ENCODE measurements around the gene THBD.

THBD gene

GRCh38 chr20:23010096-23010495, 39.4 kb downstream of the THBD start:
- no peak for TF ChIP-seq CREB1 (IDR thresholded peaks at IDR 0.05; ENCODE audit: low read depth)
- no peak for TF ChIP-seq MAX (IDR thresholded peaks at IDR 0.05)
- no peak for TF ChIP-seq TEAD4 (IDR thresholded peaks at IDR 0.05)
- no peak for TF ChIP-seq RAD21 (IDR thresholded peaks at IDR 0.05; ENCODE audit: low read depth)
- TF ChIP-seq EGR1 (IDR thresholded peaks at IDR 0.05): no peak
- no peak for TF ChIP-seq TCF12 (IDR thresholded peaks at IDR 0.05; ENCODE audit: low read depth)
- no peak for TF ChIP-seq FOXM1 (IDR thresholded peaks at IDR 0.05; ENCODE audit: borderline replicate concordance, low read depth)
- no peak for TF ChIP-seq ZBTB7A (IDR thresholded peaks at IDR 0.05; ENCODE audit: low read depth)
- no peak for TF ChIP-seq NFIC (IDR thresholded peaks at IDR 0.05)
- TF ChIP-seq USF1 (IDR thresholded peaks at IDR 0.05): no peak
- TF ChIP-seq TAF1 (IDR thresholded peaks at IDR 0.05; ENCODE audit: low read depth): no peak
- TF ChIP-seq REST (IDR thresholded peaks at IDR 0.05; ENCODE audit: low read depth): no peak
- no peak for TF ChIP-seq EP300 (IDR thresholded peaks at IDR 0.05; ENCODE audit: borderline replicate concordance)
- TF ChIP-seq CEBPB (IDR thresholded peaks at IDR 0.05): no peak
- TF ChIP-seq YY1 (IDR thresholded peaks at IDR 0.05; ENCODE audit: low read depth): no peak

GRCh38 chr20:23009636-23010035, 39.8 kb downstream of the THBD start:
- TF ChIP-seq CREB1 (IDR thresholded peaks at IDR 0.05; ENCODE audit: low read depth) (no peak), EP300 (IDR thresholded peaks at IDR 0.05; ENCODE audit: borderline replicate concordance) (no peak), TAF1 (IDR thresholded peaks at IDR 0.05; ENCODE audit: low read depth) (no peak), TCF12 (IDR thresholded peaks at IDR 0.05; ENCODE audit: low read depth) (no peak), NFIC (IDR thresholded peaks at IDR 0.05) (no peak), RAD21 (IDR thresholded peaks at IDR 0.05; ENCODE audit: low read depth) (no peak), USF1 (IDR thresholded peaks at IDR 0.05) (no peak), TEAD4 (IDR thresholded peaks at IDR 0.05) (no peak)

GRCh38 chr20:23008667-23009066, 40.8 kb downstream of the THBD start:
- TF ChIP-seq USF1 (IDR thresholded peaks at IDR 0.05): no peak
- no peak for TF ChIP-seq RAD21 (IDR thresholded peaks at IDR 0.05; ENCODE audit: low read depth)
- no peak for TF ChIP-seq NFIC (IDR thresholded peaks at IDR 0.05)
- TF ChIP-seq MAX (IDR thresholded peaks at IDR 0.05): no peak
- no peak for TF ChIP-seq REST (IDR thresholded peaks at IDR 0.05; ENCODE audit: low read depth)
- no peak for TF ChIP-seq TEAD4 (IDR thresholded peaks at IDR 0.05)
- TF ChIP-seq TAF1 (IDR thresholded peaks at IDR 0.05; ENCODE audit: low read depth): no peak
- no peak for TF ChIP-seq EGR1 (IDR thresholded peaks at IDR 0.05)
- no peak for TF ChIP-seq TCF12 (IDR thresholded peaks at IDR 0.05; ENCODE audit: low read depth)

- TF ChIP-seq TAF1 (IDR thresholded peaks at IDR 0.05; ENCODE audit: low read depth) (no peak), YY1 (IDR thresholded peaks at IDR 0.05; ENCODE audit: low read depth) (no peak), TCF12 (IDR thresholded peaks at IDR 0.05; ENCODE audit: low read depth) (no peak), EP300 (IDR thresholded peaks at IDR 0.05; ENCODE audit: borderline replicate concordance) (no peak), MAX (IDR thresholded peaks at IDR 0.05) (no peak), EGR1 (IDR thresholded peaks at IDR 0.05) (no peak), USF1 (IDR thresholded peaks at IDR 0.05) (no peak), FOXM1 (IDR thresholded peaks at IDR 0.05; ENCODE audit: borderline replicate concordance, low read depth) (no peak), TEAD4 (IDR thresholded peaks at IDR 0.05) (no peak)
Observed at GRCh38 chr20:23007886-23008655, 41.4 kb downstream of the THBD start.

GRCh38 chr20:23007462-23007861, 42.0 kb downstream of the THBD start:
- no peak for TF ChIP-seq EP300 (IDR thresholded peaks at IDR 0.05; ENCODE audit: borderline replicate concordance)
- TF ChIP-seq TAF1 (IDR thresholded peaks at IDR 0.05; ENCODE audit: low read depth): no peak

Data from Ishikawa (cell line).